HG02759 (cell line): Measurements from ENCODE around the gene MYH15.
"Not testable (repeated sequence)": the region's sequence is repeated elsewhere in the genome, so short reads cannot be mapped to it uniquely, and the experiment has no call there.

Experiments
- ATAC-seq: cut with Tn5 transposase; IDR thresholded peaks from one replicate; pipeline ENCODE4 v1.9.1; 2021; ENCODE audit warnings: mild to moderate bottlenecking, moderate library complexity; ENCODE audit not compliant: unreplicated experiment

MYH15 gene

DNA sequence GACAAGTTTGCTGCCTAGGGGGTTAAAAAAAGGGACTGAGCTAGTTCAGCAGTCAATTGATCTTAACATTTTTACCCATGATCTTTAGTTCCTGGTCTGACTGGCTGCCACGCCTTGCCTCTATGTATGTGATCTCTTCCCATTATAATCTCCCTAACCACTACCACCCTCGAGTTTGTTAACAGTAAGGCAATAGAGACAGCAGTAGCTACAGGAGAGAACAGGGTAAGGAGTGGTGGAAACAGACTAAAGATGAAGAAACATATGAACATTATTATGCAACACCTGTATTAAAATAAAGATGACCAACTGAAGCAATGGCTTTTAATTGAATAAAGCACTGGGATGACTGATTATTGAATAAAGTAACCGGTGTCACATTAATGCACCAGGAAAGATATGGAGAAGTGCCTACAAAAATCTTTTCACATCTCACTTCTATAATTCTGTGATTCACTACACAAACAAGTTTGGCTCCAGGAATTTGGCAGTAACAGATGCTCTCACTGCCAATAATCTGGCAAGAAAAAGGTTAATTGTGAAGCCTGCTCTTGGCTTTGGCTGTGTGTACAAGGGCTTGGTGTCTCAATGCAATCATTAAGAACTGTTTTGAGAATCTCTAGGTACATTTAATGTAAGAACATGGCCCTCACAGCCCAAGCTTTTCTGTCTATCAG, 118.3 kb downstream of the MYH15 start:
- no peak for ATAC-seq

DNA sequence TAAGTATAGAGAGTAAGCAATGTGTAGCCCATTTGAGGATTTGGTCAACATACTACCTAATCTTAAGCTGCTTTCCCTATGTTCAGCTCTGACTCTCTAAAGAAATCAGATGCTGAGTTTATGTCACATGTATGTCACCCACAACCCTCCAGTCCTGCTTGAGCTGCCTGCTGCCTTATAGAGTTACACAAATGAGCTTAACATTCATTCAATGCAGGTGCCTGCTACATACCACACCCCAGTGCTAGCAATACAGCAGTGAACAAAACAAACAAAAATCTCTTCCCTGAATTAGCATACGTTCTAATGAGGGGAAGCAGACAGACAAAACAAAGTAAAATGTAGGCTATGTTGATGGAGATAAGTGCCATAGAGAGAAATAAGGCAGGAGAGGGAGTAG, 121.0 kb downstream of the MYH15 start:
- no peak for ATAC-seq

DNA sequence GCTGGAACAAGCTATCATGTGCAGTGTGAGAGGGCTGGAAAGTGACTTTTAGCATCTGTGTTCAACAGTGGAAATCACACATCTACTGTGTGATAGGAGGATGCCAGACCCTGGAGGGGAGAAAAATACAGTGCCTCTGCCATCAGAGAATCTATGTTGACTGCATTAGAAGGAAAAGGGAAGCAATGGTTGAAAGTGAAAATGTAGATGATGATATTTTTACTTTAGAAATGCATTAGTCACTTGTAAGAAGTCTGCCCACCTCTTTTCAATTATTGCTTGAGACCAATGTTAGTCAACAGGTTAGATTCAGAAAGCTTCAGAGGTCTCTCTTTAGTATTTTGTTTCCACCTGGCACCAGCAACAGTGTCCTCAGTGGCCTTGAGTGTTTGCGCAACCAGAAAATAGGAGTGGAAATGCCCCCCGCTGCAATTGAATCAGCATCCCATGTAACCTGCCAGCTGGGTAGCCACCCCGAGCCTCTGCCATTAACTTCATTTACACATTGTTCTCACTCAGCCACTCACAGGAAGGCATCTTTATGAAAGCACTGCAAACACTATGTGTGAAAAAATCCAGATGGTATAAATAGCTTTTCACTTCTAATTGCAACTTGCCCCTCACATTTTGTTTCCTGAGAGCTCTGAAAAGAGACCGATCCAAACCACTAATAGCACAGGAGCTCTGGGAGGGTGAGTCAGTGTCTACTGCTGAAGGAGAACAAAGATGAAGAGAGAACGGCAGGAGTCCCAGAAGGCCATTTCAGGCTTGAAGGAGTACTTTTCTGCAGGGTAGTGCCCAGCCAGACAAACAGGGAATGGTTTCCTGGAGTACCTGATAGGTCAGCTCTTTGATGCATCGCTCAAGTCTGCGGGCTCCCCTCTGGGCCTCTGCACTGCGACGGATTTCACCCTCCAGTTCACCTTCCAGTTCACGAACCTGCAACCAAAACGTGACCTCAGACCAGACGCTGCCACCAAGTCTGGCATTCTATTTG, 122.0 kb downstream of the MYH15 start:
- peak; percentile 69 for ATAC-seq

DNA sequence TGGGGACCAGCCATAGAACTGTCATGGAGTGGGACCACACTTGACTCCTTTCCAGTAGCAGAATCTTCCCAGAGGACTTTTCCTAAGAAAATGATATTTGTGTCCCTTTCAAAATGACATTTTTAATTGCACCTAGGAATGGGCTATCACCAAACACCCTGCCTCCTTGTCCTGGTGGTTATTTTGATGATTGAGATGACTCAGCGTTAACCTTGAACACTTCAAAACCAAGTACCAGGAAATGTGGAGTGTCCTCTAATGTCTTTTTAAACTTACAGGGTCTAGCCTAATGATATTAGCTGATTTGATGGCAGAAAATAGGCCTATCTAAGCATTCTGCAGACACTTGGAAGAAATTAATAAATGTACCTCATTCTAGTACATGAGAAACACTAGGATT, 123.3 kb downstream of the MYH15 start:
- ATAC-seq = no peak

DNA sequence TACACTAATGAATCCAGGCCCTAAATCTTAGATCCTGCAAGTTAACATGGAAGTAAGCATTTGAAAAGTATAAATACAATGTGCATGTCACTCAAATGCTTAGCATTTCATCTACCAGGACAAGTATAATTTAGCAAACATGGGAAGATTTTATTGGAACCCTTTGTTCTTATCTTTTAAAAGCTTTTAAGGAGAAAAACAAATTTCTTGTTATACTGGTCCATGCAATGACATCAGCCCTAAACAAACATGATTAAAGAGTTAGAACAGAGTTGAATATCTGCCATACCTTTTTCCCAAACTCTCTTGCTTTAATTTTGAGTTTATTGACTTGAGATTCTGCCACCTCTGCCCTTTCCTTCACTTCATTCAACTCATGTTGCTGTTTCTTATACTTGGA, 127.1 kb downstream of the MYH15 start:
- ATAC-seq = no peak

DNA sequence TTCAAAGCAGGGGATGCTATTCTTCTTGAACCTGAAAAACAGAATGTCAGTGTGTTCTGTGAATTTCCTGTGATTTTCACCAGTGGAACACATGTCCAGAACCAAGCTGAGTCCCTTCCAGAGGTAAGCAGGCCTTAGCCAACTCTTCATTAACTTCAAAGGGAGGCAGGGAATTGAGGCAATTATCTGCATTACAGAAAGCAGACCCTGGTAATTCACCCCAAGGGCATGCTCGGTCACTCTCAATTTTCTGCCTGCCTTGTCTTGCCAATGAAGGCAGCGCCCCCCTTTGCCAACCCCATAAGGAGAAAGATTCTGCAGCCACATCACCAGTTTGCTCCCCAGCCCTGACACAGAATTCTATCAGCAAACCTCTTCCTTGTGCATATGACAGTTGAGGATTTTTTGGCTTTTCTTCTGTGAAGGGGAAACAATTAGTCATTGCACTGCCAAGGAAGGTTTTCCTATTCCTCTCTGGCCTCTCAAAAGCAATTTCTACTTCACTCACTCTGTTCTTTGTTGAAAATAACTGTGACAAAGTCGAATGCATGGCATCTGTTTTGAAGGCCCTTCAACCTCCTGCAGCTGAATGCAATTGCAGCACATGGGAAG, 128.8 kb downstream of the MYH15 start:
- no peak for ATAC-seq

DNA sequence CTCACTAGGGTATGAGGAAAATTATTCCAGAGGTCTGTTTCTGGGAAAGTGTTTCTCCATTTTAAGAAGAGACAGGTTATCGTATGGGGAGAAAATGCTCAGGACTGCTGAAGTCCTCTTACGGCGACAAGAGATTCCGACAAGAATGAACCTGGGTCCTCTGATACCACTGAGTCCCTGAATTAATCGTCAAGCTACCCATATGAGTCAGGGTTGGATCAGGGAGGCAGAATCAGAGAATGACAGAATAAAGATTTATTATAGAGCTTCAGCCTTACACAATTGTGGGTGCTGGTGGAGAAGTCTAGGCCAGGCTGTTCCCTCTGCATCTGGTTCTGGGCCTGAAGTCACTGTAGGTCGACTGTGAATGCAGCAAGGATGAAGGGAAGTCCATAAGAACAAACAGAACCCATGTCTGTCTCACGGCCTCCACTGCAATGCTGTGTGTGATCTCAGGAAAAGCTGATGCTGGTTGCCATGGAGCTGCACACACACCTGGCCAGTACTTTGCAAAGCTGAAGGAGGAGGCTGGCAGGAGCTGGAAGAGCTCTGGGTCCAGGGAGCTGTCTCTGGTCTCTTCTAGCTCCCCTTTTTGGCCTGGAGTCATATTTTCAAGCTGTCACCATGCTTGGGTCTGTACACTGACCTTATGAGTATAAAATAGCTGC, 130.1 kb downstream of the MYH15 start:
- ATAC-seq = no peak

DNA sequence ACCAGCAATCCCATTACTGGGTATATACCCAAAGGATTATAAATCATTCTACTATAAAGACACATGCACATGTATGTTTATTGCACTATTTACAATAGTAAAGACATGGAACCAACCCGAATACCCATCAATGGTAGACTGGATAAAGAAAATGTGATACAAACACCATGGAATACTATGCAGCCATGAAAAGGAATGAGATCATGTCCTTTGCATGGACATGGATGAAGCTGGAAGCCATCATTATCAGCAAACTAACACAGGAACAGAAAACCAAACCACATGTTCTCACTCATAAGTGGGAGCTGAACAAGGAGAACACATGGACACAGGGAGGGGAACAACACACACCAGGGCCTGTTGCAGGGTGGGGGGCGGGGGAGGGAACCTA, 131.4 kb downstream of the MYH15 start:
- ATAC-seq = not testable (repeated sequence)

DNA sequence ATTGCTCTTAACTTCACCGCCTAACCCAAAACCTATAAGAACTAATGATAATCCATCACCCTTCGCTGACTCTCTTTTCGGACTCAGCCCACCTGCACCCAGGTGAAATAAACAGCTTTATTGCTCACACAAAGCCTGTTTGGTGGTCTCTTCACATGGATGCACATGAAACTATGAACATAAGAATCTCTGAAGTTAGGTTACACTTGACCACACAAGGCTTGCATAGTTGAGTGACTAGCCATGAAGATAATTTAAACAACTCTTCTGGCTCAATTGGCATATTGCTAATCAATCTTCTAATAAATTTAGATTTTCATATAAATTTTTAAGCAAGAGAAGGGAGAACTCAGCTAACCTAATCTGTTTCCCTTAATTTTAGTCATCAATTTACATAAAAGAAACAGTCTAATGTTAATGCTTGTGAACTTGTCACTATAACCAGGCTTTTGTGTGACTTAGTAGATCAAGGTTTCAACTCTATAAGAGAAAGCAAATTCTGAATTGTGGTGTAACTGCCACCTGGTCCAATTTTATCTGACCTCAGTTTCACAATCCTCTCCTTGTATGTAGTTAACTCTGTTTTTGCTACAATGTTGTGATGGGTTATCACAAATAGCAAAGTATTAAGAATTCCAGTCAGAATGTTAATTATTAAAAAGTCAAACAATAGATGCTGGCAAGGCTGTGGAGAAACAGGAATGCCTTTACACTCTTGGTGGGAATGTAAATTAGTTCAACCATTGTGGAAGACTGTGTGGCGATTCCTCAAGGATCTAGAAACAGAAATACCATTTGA, 132.0 kb downstream of the MYH15 start:
- ATAC-seq = no peak

DNA sequence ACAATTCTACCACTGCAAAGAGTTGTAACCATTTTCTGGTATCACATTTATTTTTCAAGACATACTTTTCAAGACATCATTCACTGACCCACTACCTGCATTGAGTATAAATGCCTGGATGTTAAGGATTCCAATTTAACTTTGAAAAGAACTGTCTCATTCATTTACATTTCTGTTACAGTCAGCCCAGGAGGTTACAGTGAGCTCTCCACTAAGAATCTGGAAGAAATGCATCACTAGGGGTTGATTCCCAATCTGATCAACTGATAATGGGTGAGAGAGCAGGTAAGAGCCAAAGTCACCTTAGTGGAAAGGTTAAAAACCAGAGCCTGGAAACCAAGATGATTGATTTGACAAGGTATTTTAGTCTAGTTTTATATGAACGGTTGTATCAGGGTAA, 133.0 kb downstream of the MYH15 start:
- no peak for ATAC-seq

DNA sequence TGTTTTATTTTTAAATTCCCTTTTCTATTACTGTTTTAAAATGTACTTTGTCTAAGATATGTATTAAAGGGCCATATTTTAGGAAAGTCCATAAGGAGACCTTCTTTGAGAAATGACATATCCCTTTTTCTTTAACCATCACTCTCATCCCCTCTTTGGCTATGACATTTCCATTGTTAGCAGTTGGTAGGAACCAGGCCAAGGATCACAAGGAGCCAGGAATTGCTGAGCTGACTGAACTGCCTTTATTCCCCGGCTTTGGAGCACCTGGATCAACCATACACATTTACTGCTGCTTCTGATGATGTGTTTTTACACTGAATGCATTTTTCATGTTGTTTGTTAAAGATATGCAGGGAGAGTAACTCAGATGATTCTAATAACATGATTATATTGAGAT, 134.4 kb downstream of the MYH15 start:
- ATAC-seq = no peak

DNA sequence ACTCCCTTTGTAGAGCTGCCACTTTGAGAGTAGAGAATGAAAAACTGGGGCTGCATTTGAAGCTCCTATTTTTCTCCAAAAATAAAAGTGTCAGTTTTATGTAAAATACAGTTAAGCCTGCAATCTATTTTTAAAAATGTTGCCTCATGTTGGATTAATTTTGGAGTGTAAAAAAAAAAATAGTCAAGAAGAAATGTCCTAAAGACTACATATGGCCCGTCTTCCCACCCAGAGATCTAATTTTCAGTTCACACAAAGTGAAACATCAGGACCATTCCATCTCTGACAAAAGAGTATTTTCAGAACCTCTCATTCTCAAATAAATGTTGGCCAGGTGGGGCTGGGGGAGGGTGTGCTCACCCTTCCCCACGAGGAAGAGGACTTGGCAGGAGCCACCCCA, 151.4 kb downstream of the MYH15 start:
- ATAC-seq = no peak

DNA sequence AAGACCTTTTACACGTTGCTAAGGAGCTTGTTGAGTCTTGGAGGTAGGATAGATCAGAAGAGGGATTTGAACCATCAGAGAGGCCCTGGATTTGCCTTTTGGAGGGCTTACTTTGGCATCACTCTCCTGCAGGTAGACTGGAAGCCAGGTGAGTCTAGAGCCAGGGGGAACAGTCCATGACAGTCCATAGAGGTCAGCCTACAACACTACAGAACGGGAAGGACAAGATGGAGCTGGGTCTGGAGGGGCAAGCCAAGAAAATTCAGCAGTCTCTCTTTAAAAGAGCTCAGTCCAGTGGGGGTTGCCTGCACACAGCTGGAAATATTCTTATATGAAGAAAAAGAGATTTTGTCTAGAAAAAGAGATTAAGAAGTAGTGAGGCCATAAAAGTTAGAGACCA, 153.4 kb downstream of the MYH15 start:
- ATAC-seq = no peak

DNA sequence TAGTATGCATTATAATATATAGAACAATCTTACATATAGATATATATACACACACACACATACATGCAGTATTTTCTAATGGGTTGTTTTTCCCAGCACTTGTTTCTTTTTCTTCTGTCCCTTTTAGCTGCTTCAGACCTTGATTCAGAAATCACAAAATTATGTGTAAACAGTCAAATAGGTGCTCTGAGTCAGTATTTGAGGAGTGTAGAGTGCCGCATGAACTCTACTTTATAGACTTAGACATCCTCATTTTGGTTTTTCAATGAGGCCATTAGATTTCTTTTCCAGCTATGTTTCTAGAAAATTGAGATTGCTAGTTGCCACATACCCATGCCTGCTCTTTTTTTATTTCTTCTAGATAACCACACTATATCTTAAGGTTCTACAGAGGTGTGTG, 155.8 kb downstream of the MYH15 start:
- ATAC-seq = no peak

DNA sequence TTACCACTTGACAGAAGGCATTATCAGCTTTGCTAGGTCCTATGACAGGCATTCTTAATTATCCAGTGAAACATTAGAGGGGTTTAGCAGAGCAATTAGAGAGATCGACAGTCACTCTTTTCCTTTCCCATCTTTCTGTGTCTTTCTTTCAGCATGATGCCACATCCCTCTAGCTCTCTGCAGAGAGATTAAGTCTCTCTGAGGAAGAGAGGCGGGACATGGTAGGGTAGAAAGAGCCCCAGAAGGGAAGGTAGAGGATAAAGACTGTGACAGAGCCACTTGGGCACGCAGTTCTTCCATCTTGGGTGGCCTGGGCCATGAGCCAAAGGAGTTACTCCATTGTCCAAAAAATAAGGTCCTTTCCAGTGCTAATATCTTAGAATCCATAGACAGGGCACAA, 158.2 kb downstream of the MYH15 start:
- no peak for ATAC-seq

DNA sequence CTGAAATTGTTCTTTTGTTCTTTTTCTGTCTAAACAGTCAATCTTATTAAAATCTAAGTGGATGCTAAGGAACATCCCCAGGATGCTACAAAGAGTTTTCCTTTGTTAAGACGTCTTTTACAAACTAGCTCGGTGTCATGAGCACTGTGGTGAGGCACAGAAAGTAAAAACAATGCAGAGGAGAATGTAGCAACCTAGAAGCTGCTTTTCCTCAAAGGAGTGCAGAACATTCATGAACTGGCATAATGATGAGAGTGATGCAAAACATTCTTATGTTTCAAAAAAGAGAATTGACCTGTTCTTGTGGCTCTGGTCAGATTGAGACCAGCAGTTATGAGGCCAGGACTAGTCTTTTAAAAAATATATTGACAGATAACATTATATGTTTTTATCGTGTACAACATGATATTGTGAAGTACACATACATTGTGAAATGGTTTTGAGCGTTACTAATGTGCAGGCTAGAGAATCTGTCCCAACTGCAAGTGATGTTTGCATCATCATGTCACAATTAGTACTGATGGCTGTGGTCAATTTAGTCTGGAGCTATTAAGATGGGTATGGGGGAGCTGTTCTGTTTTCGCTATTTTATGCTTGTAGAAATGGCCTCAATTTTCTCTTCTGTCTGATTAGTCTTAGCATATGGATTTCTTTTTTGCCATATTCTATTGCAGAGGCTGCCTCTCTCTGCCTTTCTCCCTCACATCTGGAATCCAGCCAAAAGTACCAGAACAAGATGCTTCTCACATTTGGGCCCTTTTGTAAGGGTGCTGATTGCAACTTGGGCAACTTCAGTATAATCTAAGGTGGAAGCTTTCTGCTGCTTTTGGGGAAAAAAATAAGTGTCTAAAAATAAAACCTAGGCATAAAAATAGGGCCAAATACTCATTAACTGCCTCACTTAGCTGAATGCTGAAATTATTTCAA, 163.8 kb downstream of the MYH15 start:
- ATAC-seq = no peak

DNA sequence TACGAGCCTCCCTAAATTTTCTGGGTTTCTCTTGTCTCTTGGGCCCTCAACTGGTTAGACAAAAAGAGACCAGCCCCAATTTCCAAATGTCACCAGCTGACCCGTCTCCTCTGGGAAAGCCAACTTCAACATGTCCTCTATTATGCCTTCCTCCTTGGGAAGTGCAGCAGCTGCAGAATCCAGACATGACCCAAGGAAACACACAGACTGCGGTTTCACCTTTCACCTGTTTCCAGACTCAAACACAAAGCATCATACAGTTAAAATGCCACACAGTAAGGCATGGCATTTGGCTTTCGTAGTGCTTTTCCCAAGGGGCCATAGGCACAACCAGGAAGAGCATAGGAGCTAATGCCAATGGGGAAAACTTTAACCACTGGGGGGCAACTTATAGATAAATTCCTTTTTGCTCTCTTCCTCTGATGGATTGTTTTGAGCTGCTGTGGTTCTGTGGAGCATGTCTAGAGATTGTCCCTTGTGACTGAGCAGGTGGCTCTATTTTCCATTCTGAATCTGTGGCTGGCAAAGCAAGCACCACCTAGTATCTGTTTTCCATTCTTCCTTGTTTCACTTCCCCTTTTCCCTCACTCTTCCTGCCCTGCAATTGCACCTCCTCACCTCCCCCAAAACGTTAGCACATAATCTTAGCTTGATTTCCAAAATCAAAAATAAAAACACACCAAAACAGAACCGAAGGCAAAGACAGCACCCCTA, 164.7 kb downstream of the MYH15 start:
- ATAC-seq = no peak

DNA sequence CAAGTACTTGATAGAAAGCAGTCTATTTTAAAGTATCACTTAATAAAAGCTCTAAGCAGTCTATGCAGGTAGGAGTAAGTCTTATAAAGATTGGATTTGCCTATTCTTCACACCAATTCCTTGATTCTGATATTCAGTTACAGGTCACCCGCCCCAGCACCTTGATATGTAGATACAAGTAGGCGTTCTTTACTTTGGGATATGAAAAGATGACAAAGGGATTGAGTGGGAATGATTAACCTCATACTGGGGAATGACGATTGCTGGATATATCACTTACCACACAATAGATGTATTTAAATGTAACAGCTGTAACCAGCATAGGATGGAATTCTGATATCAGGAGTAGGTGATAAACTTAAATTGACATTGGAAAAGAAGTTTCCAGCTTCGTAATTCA, 166.9 kb downstream of the MYH15 start:
- ATAC-seq = no peak
